ENCODE results near the gene EPHA8.

- TF ChIP-seq GATA2 (IDR thresholded peaks at IDR 0.05; ENCODE audit: low read depth, low read length) (no peak), GATA3 (IDR thresholded peaks at IDR 0.05; ENCODE audit: low read depth, low read length) (no peak)
These were observed 45.1 kb downstream of the EPHA8 start for GRCh38 chr1:22608361-22608760.
